GM12801 (cell line): ENCODE measurements around the gene RBPMS2.

Source experiments
- TF ChIP-seq, protein P1 (sequence below): IDR thresholded peaks from one replicate; pipeline ENCODE4 v1.5.1; 2011; ENCODE audit warnings: control low read depth; ENCODE audit not compliant: insufficient read length; ENCODE audit errors: extremely low read depth

The RBPMS2 gene

DNA sequence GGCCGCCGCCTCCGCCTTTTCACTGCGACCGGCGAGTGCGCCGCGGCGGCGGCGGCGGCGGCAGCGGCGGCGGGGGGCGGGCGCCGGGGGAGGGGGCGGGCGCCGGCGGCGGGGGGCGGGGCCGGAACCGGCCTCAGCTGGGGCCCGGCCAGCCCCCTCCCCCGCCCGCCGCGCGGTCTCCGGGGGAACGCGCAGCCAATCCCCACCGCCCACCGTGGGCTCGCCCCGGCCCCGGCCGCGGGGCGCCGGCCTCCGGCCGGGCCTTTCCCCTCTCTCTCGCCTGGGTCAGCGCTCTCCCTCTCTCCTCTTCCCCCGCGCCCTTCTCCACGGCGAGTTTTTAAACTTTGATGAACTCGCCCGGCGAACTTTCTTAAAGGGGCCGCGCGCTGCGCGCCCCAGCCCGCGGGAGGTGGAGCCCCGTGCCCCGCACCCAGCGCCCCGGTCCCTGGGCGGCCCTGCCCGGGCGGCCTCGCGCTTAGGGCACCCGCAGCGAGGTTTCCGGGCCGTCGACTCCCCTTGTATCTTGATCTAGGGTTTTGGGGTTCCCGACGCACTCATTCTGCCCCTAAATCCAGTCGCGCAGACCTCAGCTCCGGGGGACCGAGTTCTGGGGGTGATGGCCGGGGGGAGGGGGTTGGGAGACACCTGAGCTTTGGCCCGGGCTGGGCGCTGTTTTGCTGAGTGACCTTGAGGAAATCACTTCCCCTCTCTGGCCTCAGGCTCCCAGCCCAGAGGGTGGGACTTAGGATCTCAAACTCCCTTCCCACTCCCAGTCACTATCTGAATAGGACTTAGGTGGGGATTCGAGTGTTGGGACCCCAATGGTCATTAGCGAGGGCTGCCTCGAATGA, at the start of gene RBPMS2:
Gene RBPMS2, minus strand, starts transcription at position 39 of the 851 bp plus-strand sequence. CDS start 270 bp downstream, outside the sequence.
- TF ChIP-seq, protein P1, sequence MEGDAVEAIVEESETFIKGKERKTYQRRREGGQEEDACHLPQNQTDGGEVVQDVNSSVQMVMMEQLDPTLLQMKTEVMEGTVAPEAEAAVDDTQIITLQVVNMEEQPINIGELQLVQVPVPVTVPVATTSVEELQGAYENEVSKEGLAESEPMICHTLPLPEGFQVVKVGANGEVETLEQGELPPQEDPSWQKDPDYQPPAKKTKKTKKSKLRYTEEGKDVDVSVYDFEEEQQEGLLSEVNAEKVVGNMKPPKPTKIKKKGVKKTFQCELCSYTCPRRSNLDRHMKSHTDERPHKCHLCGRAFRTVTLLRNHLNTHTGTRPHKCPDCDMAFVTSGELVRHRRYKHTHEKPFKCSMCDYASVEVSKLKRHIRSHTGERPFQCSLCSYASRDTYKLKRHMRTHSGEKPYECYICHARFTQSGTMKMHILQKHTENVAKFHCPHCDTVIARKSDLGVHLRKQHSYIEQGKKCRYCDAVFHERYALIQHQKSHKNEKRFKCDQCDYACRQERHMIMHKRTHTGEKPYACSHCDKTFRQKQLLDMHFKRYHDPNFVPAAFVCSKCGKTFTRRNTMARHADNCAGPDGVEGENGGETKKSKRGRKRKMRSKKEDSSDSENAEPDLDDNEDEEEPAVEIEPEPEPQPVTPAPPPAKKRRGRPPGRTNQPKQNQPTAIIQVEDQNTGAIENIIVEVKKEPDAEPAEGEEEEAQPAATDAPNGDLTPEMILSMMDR = no peak

DNA sequence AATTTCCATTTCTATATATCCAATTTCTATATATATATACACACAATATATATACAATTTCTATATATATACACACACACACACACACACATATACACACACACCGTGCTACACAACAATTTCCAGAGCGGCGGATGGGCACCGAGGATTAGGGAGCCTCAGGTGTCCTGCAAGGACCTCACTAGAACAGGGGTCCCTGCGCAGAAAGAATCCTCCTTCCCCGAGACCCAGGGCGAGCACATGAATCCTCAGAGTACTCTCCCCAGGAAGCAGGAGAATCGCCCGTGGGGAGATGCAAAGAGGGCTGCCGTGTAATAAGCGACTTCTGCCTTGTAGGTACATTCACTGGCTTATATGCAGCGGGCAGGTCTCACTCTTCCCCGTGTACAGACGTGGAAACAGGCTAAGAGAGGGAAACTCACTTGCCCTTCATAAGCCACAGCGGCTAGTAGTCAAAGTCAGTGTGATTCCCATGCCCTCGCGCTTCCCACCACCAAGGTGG, 49.6 kb upstream of the RBPMS2 start:
- TF ChIP-seq, protein P1 = no peak

DNA sequence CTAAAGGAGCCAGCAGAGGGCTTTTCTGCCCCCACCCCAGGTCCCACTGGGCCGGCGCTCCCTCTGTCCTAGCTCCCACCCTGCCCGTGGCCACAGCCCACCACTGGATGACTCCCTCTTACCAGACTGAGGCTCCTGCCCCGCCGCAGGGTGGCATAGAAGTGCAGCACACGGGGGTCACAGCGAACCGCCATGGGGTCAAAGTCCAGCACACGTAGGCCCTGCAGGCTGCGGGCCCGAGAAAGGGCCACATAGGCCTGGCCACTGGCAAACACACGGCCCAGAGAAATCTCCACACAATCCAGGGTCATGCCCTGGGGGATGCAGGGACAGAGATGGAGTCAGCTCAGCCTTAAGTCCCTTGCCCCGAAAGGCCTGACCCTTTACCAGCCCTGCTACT, 41.1 kb upstream of the RBPMS2 start:
- TF ChIP-seq, protein P1 = no peak

DNA sequence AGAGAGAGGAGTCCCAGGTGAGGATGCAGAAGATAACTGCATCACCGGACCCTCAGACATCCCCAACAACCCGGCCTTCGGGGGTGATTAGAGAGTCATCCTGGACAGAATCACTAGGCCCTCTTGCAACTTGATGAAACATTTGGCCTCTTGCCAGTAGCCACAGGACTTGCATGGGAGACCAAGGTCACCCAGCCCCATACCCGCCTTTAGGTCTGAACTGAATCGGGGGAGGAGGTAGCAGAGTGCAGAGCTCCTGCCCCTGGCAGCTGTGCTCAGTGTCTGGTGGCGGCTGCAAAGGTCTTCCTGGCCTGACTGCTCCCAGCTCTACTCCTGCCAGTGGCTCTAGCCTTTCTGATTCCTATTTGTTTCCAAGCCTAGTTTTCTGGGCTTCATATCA, 37.7 kb upstream of the RBPMS2 start:
- TF ChIP-seq, protein P1 = no peak

DNA sequence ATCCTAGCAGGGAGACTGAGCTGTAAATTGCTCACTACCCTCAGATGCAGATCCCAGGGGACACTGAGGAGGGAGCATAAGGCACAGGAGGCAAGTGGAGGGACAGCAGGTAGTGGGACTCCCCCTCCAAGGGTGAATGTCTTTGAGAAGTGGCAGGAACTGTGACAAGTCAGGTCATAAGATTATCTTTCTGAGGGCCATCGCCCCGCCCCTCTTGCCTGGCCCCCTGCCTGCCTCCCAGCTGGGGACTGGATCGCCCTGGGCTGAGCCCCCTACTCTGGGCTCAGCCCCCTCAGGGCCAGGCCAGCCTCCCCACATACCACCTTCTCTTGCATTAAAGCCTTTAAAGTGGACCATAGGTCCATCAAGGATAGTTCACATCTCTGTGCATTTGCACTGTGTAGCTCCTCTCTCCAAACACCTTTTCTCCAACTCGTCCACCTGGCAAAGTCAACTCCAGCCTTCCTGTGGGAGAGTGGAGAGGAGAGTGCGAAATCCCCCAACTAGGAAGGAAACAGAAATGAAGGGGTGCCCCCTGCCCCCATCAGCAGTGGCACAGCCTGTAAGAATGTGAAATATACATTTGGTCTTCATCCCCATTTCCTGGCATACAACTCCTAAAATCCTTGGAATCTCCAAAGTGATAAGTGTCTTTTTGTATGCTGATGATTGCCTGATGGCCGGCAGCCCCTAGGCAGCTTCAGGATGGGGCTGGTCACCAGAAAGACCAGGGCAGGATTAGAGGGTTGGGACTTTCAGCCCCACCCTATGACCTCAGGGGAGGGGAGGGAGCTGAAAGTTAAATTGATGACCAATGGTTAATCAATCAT, 35.3 kb upstream of the RBPMS2 start:
- TF ChIP-seq, protein P1 = no peak

DNA sequence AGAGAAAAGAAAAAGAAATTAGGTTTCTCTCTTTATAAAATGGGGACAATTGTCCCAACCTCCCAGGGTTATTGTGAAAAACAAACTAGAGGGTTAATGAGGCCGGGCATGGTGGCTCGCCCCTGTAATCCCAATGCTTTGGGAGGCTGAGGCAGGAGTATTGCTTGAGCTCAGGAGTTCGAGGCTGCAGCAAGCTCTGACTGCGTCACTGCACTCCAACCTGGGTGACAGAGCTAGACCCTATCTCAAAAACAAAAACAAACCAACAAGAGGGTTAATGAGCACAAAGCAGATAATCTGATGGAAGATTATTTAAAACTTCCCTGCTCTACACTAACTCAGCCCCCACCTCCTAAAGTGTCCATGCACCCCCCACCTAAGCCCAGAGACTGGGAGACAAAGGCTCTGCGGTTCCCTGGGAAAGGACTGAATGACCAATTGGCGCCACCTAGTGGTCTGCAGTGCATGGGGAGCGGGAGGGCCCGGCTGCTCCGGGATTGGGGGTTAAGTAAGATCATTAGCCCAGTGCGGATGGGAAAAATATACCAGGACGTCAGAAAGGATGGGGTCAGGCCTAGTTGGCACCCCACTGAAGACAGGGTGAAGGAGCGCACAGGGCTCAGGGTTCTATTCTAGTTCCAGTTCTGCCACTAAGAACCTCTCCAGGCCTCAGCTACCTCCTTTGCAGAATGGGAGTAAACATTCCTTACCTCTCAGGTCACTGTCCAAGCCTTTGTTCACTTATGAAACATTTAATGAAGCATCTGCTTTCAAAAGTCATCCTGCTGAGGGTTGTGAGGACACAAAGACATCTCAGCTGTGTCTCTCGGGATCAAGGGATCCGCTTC, 34.5 kb upstream of the RBPMS2 start:
- TF ChIP-seq, protein P1 = no peak
